Activated CD8-positive, alpha-beta T cell treated with anti-CD3 and anti-CD28 coated beads, Interleukin-2, amount 10 ng/mL, durations not matched to agents 7 days and 5 days (primary cell): ENCODE data around the gene BFSP1. TPM values are rescaled to one million over a fixed set of nuclear protein-coding genes. Genes with fewer than 3 reads are reported as not detected.

Experiments used
- ATAC-seq: fragments of 150-1000 bp; cut with Tn5 transposase; one replicate; pipeline ENCODE4 v1.10.0; 2021; ENCODE audit warnings: moderate library complexity
- CTCF ChIA-PET: fragments of 350-600 bp; sonication (Branson Sonifier 250); formaldehyde crosslinking; loops from one replicate; lab custom pipeline; 2021; ENCODE audit warnings: antibody characterized with exemption; lab: Charles Lee
- POLR2A ChIA-PET: fragments of 350-600 bp; sonication (Branson Sonifier 250); formaldehyde crosslinking; loops from one replicate; lab custom pipeline; 2021; ENCODE audit warnings: antibody characterized with exemption; lab: Charles Lee
- DNase-seq: peaks from one replicate; pipeline ENCODE4 v3.0.0-alpha.2; 2020
- H3K27ac Mint-ChIP-seq: one replicate; pipeline ENCODE4 v1.8.0; 2021; ENCODE audit warnings: mild to moderate bottlenecking, mixed read lengths
- H3K27me3 Mint-ChIP-seq: one replicate; pipeline ENCODE4 v1.8.0; 2021; ENCODE audit warnings: low read depth, mixed read lengths
- H3K36me3 Mint-ChIP-seq: one replicate; pipeline ENCODE4 v1.8.0; 2021; ENCODE audit warnings: low read depth, mixed read lengths
- H3K4me1 Mint-ChIP-seq: one replicate; pipeline ENCODE4 v1.8.0; 2021; ENCODE audit warnings: low read depth, mixed read lengths
- H3K4me3 Mint-ChIP-seq: one replicate; pipeline ENCODE4 v1.8.0; 2021; ENCODE audit warnings: mild to moderate bottlenecking, mixed read lengths
- H3K9me3 Mint-ChIP-seq: one replicate; pipeline ENCODE4 v1.8.0; 2022; ENCODE audit warnings: mixed read lengths; ENCODE audit not compliant: insufficient read depth
- total RNA-seq, 2 experiments: library from RNA; stranded (reverse); gene quantifications; one replicate each; pipeline ENCODE4 v1.2.3, GENCODE V29; 2021

The BFSP1 gene
- total RNA-seq, 2 experiments from 2014 or later = 0.50 to 0.55 TPM

GRCh38 chr20:17494201-17494600, 37.0 kb downstream of the BFSP1 start:
- Mint-ChIP-seq H3K27me3 (peaks cover 4% of the 10 kb centered on the region), H3K4me3 (no peak overlapping the region), H3K27ac (no peak overlapping the region), H3K9me3 (no peaks in the 10 kb centered on the region), H3K36me3 (no peaks in the 10 kb centered on the region), H3K4me1 (no peaks in the 10 kb centered on the region)
- no peak for ATAC-seq
- no peak for DNase-seq
- ChIA-PET POLR2A (no interaction called here), CTCF (interaction anchor here (1.5 kb wide), 1 partner anchor 11 kb away, joined by 3 read pairs; no protein-coding TSS in a partner anchor)

GRCh38 chr20:17493173-17493572, 38.0 kb downstream of the BFSP1 start:
- no peak for DNase-seq
- H3K9me3 Mint-ChIP-seq = no peaks in the 10 kb centered on the region
- H3K4me1 Mint-ChIP-seq = no peaks in the 10 kb centered on the region
- ChIA-PET POLR2A (no interaction called here), CTCF (no interaction called here)
- no peak overlapping the region for H3K4me3 Mint-ChIP-seq
- no peak for ATAC-seq
- H3K27ac Mint-ChIP-seq = no peak overlapping the region
- H3K36me3 Mint-ChIP-seq = no peaks in the 10 kb centered on the region
- peaks cover 2% of the 10 kb centered on the region for H3K27me3 Mint-ChIP-seq

GRCh38 chr20:17491488-17491887, 39.7 kb downstream of the BFSP1 start:
- POLR2A ChIA-PET = no interaction called here
- DNase-seq (no peak), ATAC-seq (no peak)

GRCh38 chr20:17491041-17491440, 40.1 kb downstream of the BFSP1 start:
- Mint-ChIP-seq H3K27me3 (peaks cover 11% of the 10 kb centered on the region), H3K4me3 (no peak overlapping the region), H3K36me3 (no peaks in the 10 kb centered on the region), H3K9me3 (no peaks in the 10 kb centered on the region), H3K27ac (no peak overlapping the region), H3K4me1 (no peaks in the 10 kb centered on the region)
- ChIA-PET CTCF (no interaction called here), POLR2A (no interaction called here)
- ATAC-seq (no peak), DNase-seq (no peak)

More at GRCh38 chr20:17491488-17491887, 39.7 kb downstream of the BFSP1 start:
- no peak overlapping the region for H3K4me3 Mint-ChIP-seq
- no peak overlapping the region for H3K27ac Mint-ChIP-seq
- no peaks in the 10 kb centered on the region for H3K36me3 Mint-ChIP-seq
- H3K27me3 Mint-ChIP-seq = peaks cover 7% of the 10 kb centered on the region
- CTCF ChIA-PET = no interaction called here
- H3K4me1 Mint-ChIP-seq = no peaks in the 10 kb centered on the region
- no peaks in the 10 kb centered on the region for H3K9me3 Mint-ChIP-seq

- Mint-ChIP-seq H3K4me3 (no peak overlapping the region), H3K36me3 (no peaks in the 10 kb centered on the region), H3K9me3 (no peaks in the 10 kb centered on the region), H3K4me1 (no peaks in the 10 kb centered on the region), H3K27ac (no peak overlapping the region), H3K27me3 (peaks cover 13% of the 10 kb centered on the region)
- ChIA-PET POLR2A (no interaction called here), CTCF (no interaction called here)
- DNase-seq (no peak), ATAC-seq (no peak)
Observed at GRCh38 chr20:17490501-17490900, 40.7 kb downstream of the BFSP1 start.

- POLR2A ChIA-PET = no interaction called here
- H3K36me3 Mint-ChIP-seq = no peaks in the 10 kb centered on the region
Observed at GRCh38 chr20:17488916-17489600, 42.1 kb downstream of the BFSP1 start.

GRCh38 chr20:17485017-17485416, 46.2 kb downstream of the BFSP1 start:
- Mint-ChIP-seq H3K4me1 (no peaks in the 10 kb centered on the region), H3K36me3 (no peaks in the 10 kb centered on the region), H3K4me3 (no peak overlapping the region), H3K27me3 (peaks cover 23% of the 10 kb centered on the region), H3K27ac (no peak overlapping the region), H3K9me3 (no peaks in the 10 kb centered on the region)
- DNase-seq (no peak), ATAC-seq (no peak)
- POLR2A ChIA-PET = no interaction called here
- CTCF ChIA-PET = no interaction called here

More at GRCh38 chr20:17488916-17489600, 42.1 kb downstream of the BFSP1 start:
- Mint-ChIP-seq H3K4me3 (no peak overlapping the region), H3K27me3 (peaks cover 19% of the 10 kb centered on the region), H3K27ac (no peak overlapping the region), H3K9me3 (no peaks in the 10 kb centered on the region), H3K4me1 (no peaks in the 10 kb centered on the region)
- no peak for DNase-seq
- no peak for ATAC-seq
- CTCF ChIA-PET = interaction anchor here (0.5 kb wide), 1 partner anchor 17 kb away, joined by 3 read pairs; no protein-coding TSS in a partner anchor

GRCh38 chr20:17482536-17482935, 48.6 kb downstream of the BFSP1 start:
- H3K36me3 Mint-ChIP-seq = no peaks in the 10 kb centered on the region
- ChIA-PET CTCF (no interaction called here), POLR2A (no interaction called here)
- ATAC-seq (no peak), DNase-seq (no peak)
- H3K27me3 Mint-ChIP-seq = peaks cover 23% of the 10 kb centered on the region
- H3K9me3 Mint-ChIP-seq = no peaks in the 10 kb centered on the region
- no peak overlapping the region for H3K4me3 Mint-ChIP-seq
- H3K27ac Mint-ChIP-seq = no peak overlapping the region
- H3K4me1 Mint-ChIP-seq = no peaks in the 10 kb centered on the region

- no peak overlapping the region for H3K27ac Mint-ChIP-seq
- H3K27me3 Mint-ChIP-seq = peaks cover 20% of the 10 kb centered on the region
- no peak for ATAC-seq
- no peak for DNase-seq
- H3K4me1 Mint-ChIP-seq = no peaks in the 10 kb centered on the region
- H3K9me3 Mint-ChIP-seq = no peaks in the 10 kb centered on the region
- no peaks in the 10 kb centered on the region for H3K36me3 Mint-ChIP-seq
- ChIA-PET POLR2A (no interaction called here), CTCF (no interaction called here)
- H3K4me3 Mint-ChIP-seq = no peak overlapping the region
Observed at GRCh38 chr20:17481661-17482060, 49.5 kb downstream of the BFSP1 start.

- CTCF ChIA-PET = no interaction called here
- POLR2A ChIA-PET = interaction anchor here (0.6 kb wide), 1 partner anchor 332 kb away, joined by 3 read pairs; no protein-coding TSS in a partner anchor
- Mint-ChIP-seq H3K27me3 (peaks cover 14% of the 10 kb centered on the region), H3K9me3 (no peaks in the 10 kb centered on the region), H3K27ac (no peak overlapping the region), H3K4me1 (no peaks in the 10 kb centered on the region), H3K4me3 (no peak overlapping the region), H3K36me3 (no peaks in the 10 kb centered on the region)
- ATAC-seq = no peak
- no peak for DNase-seq
Observed at GRCh38 chr20:17480696-17481095, 50.5 kb downstream of the BFSP1 start.

GRCh38 chr20:17479063-17479657, 52.0 kb downstream of the BFSP1 start:
- ChIA-PET POLR2A (no interaction called here), CTCF (no interaction called here)
- H3K27me3 Mint-ChIP-seq = peaks cover 7% of the 10 kb centered on the region
- DNase-seq (no peak), ATAC-seq (no peak)
- no peaks in the 10 kb centered on the region for H3K9me3 Mint-ChIP-seq
- H3K36me3 Mint-ChIP-seq = no peaks in the 10 kb centered on the region
- H3K4me3 Mint-ChIP-seq = no peak overlapping the region
- H3K27ac Mint-ChIP-seq = no peak overlapping the region
- H3K4me1 Mint-ChIP-seq = no peaks in the 10 kb centered on the region

GRCh38 chr20:17473659-17474058, 57.5 kb downstream of the BFSP1 start:
- Mint-ChIP-seq H3K4me1 (no peaks in the 10 kb centered on the region), H3K27me3 (peaks cover 4% of the 10 kb centered on the region), H3K4me3 (no peak overlapping the region), H3K36me3 (no peaks in the 10 kb centered on the region), H3K27ac (no peak overlapping the region), H3K9me3 (no peaks in the 10 kb centered on the region)
- no peak for DNase-seq
- ChIA-PET POLR2A (no interaction called here), CTCF (no interaction called here)
- ATAC-seq = no peak
